Nephron (organoid): Measurements from ENCODE around the gene SUN2.

Source experiments
- H3K27ac Mint-ChIP-seq, 3 experiments: 2 replicates each; pipeline ENCODE4 v1.8.0; 2020; ENCODE audit warnings: mixed read lengths in 3 of 3, mild to moderate bottlenecking in 2 of 3, moderate library complexity in 1 of 3
- H3K27me3 Mint-ChIP-seq: 2 replicates; pipeline ENCODE4 v1.8.0; 2021; ENCODE audit warnings: low read depth, mild to moderate bottlenecking, moderate library complexity, mixed read lengths
- H3K36me3 Mint-ChIP-seq: 2 replicates; pipeline ENCODE4 v1.8.0; 2020; ENCODE audit warnings: low read depth, mixed read lengths
- H3K4me1 Mint-ChIP-seq: 2 replicates; pipeline ENCODE4 v1.8.0; 2020; ENCODE audit warnings: mixed read lengths
- H3K4me3 Mint-ChIP-seq, 3 experiments: 2 replicates each; pipeline ENCODE4 v1.8.0; 2020; ENCODE audit warnings: mild to moderate bottlenecking in 3 of 3, mixed read lengths in 3 of 3, moderate library complexity in 2 of 3
- H3K9me3 Mint-ChIP-seq: 2 replicates; pipeline ENCODE4 v1.8.0; 2020; ENCODE audit warnings: mixed read lengths
- TF ChIP-seq, protein P1 (sequence below), 3 experiments: fragments of 200-600 bp; sonication (generic); IDR thresholded peaks; one replicate each; pipeline ENCODE4 v1.5.0; 2021; ENCODE audit warnings: antibody characterized with exemption in 3 of 3; ENCODE audit not compliant: unreplicated experiment in 3 of 3

The SUN2 gene

DNA sequence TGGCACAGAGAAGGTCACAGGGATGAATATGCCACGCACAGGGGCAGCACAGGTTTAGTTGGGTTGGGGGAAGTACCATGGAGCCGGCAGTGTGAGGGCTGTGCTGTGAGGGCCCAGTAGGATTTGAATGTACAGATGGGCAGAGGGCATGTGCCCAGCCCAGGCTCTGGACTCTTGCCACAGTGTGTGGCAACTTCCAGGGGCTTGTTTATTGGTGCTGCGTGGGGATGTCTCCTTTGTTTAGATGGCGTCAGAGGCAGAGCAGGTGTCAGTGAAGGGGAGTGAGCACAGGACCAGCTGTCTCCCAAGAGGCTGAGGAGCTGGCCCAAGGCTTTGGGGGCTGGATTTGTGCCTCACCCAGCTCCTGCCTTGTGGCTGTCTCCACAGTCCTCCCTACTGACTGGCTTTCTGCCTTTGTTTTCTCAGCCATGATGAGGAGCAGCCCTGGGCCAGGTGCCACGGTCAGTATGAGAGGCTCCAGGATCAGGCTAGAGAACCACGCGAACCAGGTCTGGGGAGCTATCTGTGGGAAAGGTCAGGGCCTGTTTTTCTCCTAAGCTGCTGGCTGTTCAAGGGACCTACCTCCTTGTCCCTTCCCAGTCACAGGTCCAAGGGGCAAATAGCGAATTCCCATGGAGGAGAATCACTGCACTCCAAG, 21.9 kb downstream of the SUN2 start:
- H3K4me3 Mint-ChIP-seq = no peak overlapping the region
- H3K27ac Mint-ChIP-seq = peak overlapping the region; percentile 19 to 47 (median 41)
- peaks cover 19% of the 10 kb centered on the region for H3K4me1 Mint-ChIP-seq
- H3K27me3 Mint-ChIP-seq = no peaks in the 10 kb centered on the region
- H3K36me3 Mint-ChIP-seq = peaks cover 57% of the 10 kb centered on the region
- no peaks in the 10 kb centered on the region for H3K9me3 Mint-ChIP-seq
- TF ChIP-seq, protein P1, sequence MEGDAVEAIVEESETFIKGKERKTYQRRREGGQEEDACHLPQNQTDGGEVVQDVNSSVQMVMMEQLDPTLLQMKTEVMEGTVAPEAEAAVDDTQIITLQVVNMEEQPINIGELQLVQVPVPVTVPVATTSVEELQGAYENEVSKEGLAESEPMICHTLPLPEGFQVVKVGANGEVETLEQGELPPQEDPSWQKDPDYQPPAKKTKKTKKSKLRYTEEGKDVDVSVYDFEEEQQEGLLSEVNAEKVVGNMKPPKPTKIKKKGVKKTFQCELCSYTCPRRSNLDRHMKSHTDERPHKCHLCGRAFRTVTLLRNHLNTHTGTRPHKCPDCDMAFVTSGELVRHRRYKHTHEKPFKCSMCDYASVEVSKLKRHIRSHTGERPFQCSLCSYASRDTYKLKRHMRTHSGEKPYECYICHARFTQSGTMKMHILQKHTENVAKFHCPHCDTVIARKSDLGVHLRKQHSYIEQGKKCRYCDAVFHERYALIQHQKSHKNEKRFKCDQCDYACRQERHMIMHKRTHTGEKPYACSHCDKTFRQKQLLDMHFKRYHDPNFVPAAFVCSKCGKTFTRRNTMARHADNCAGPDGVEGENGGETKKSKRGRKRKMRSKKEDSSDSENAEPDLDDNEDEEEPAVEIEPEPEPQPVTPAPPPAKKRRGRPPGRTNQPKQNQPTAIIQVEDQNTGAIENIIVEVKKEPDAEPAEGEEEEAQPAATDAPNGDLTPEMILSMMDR (IDR thresholded peaks at IDR 0.05; ENCODE audit: unreplicated experiment in 3 of 3) = no peak

DNA sequence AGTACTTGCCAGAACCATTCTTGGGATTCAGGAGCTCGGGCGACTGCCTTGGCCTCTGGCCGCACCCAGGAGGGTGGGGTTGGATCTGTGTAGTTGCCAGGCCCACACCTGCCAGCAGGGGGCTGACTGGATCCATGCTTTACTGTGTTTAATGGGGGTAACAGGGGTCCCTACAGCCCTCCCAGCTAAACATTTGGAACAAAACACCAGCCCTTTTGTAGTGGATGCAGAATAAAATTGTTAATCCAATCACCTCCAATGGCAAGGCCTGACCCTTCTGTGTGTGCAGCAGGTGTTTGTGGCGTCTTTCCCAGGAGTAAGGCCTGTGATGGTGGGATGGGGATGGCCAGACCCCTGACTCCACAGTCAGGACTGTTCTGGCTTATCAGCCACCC, 22.5 kb downstream of the SUN2 start:
- TF ChIP-seq, protein P1 (IDR thresholded peaks at IDR 0.05; ENCODE audit: unreplicated experiment in 3 of 3) = peak; percentile 66 to 67 (median 67)
- Mint-ChIP-seq H3K36me3 (peaks cover 58% of the 10 kb centered on the region), H3K27me3 (no peaks in the 10 kb centered on the region), H3K9me3 (no peaks in the 10 kb centered on the region), H3K4me1 (peaks cover 19% of the 10 kb centered on the region), H3K27ac (peak overlapping the region; percentile 47 to 66 (median 48)), H3K4me3 (no peak overlapping the region)

- Mint-ChIP-seq H3K36me3 (peaks cover 57% of the 10 kb centered on the region), H3K4me1 (peaks cover 19% of the 10 kb centered on the region), H3K27ac (no peak overlapping the region), H3K4me3 (no peak overlapping the region), H3K27me3 (no peaks in the 10 kb centered on the region), H3K9me3 (no peaks in the 10 kb centered on the region)
- TF ChIP-seq, protein P1 (IDR thresholded peaks at IDR 0.05; ENCODE audit: unreplicated experiment in 3 of 3) = no peak
Observed at GRCh38 chr22:38732251-38732815, 23.5 kb downstream of the SUN2 start.

DNA sequence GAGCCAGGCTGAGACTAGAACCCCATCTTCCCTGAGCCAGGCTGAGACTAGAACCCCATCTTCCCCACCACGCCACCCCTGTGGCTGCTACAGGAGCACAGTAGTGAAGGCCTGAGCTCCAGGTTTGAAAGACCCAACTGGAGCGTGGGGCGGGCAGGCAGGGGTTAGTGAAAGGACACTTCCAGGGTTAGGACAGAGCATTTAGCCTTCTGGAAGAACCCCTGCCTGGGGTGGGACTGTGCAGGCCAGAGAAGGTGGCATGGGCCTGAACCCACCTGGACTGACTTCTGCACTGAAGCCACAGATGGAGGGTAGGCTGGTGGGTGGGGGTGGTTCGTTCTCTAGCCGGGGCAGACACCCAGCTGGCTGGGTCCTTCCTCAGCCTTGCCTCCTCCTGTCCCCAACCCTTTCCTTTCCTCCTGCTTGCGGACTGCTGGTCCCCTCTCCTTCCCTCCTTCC, 24.1 kb downstream of the SUN2 start:
- no peaks in the 10 kb centered on the region for H3K9me3 Mint-ChIP-seq
- H3K27ac Mint-ChIP-seq = no peak overlapping the region
- no peak overlapping the region for H3K4me3 Mint-ChIP-seq
- H3K4me1 Mint-ChIP-seq = peaks cover 19% of the 10 kb centered on the region
- TF ChIP-seq, protein P1 (IDR thresholded peaks at IDR 0.05; ENCODE audit: unreplicated experiment in 3 of 3) = no peak
- peaks cover 56% of the 10 kb centered on the region for H3K36me3 Mint-ChIP-seq
- H3K27me3 Mint-ChIP-seq = no peaks in the 10 kb centered on the region

GRCh38 chr22:38730411-38730871, 25.4 kb downstream of the SUN2 start:
- H3K27ac Mint-ChIP-seq = peak overlapping the region in 1 of 3 experiments; percentile 32
- no peak overlapping the region for H3K4me3 Mint-ChIP-seq
- peaks cover 19% of the 10 kb centered on the region for H3K4me1 Mint-ChIP-seq

More at GRCh38 chr22:38730411-38730871, 25.4 kb downstream of the SUN2 start:
- H3K27me3 Mint-ChIP-seq = no peaks in the 10 kb centered on the region
- no peaks in the 10 kb centered on the region for H3K9me3 Mint-ChIP-seq
- TF ChIP-seq, protein P1 (IDR thresholded peaks at IDR 0.05; ENCODE audit: unreplicated experiment in 3 of 3) = no peak
- H3K36me3 Mint-ChIP-seq = peaks cover 66% of the 10 kb centered on the region
